Measurements from ENCODE around the gene GPN3.

The GPN3 gene

GRCh38 chr12:110403146-110403975 is 64.7 kb downstream of the GPN3 start, which contains the start of gene ANAPC7:
Gene ANAPC7 (minus strand): TSS chr12:110403708. CDS start chr12:110403627, 81 bp downstream.
- peak within 1 kb of the TSS; percentile 82 for H3K27ac ChIP-seq (ENCODE audit: low read length)
- H3K9me3 ChIP-seq (ENCODE audit: insufficient read depth, low read depth, low read length) = no peaks in the 10 kb centered on the region
- H3K4me1 ChIP-seq (ENCODE audit: insufficient read depth, low read length) = peaks cover 3% of the 10 kb centered on the region; the same call in 1 of the 2 replicates
- H3K27me3 ChIP-seq (ENCODE audit: insufficient read depth, low read length) = no peaks in the 10 kb centered on the region
- peak within 1 kb of the TSS; percentile 71 for H3K4me3 ChIP-seq (ENCODE audit: low read length)
- peak within 1 kb of the TSS; percentile 94 for H3K9ac ChIP-seq (ENCODE audit: low read depth, low read length)
- peaks cover 25% of the 10 kb centered on the region for H3K36me3 ChIP-seq (ENCODE audit: insufficient read depth, low read depth, low read length)
